Pancreas (tissue), 10 donors: ENCODE results near the gene CCL21. TPM values are rescaled to one million over a fixed set of nuclear protein-coding genes. Genes with fewer than 3 reads are reported as not detected.
A peak's percentile ranks its signal among the peaks of the same experiment; 100 is the strongest.

Experiments used
- ATAC-seq, 4 donors: fragments of 200-7000 bp; cut with Tn5 transposase; one replicate each; pipeline versions ENCODE4 v1.8.0 to v1.9.1; 2020; ENCODE audit warnings: mild to moderate bottlenecking in 4 of 4, moderate library complexity in 4 of 4
- DNase-seq, 6 donors: peaks; one replicate each; pipeline ENCODE4 v3.0.0-alpha.2; 2020
- FAIRE-seq: peaks from 2 replicates; lab custom pipeline; 2012; peaks lifted over from hg19 to GRCh38; lab: Jason Lieb, UNC
- H3K27ac ChIP-seq, 4 donors: fragments of 200-600 bp; sonication (generic); 1 replicate in 3 of 4; 2 replicates in 1 of 4; pipeline versions ENCODE4 v1.5.0 to v1.8.0; 2020
- H3K27me3 ChIP-seq, 4 donors: fragments of 200-600 bp; one replicate each; pipeline ENCODE4 v1.8.0; 2021
- H3K36me3 ChIP-seq, 3 donors: fragments of 200-600 bp; sonication (generic) in 1 of 3; one replicate each; pipeline versions ENCODE4 v1.5.0 to v1.8.0; 2020 to 2021
- H3K4me1 ChIP-seq, 3 donors: fragments of 200-600 bp; one replicate each; pipeline ENCODE4 v1.8.0; 2021
- H3K4me3 ChIP-seq, 4 donors: fragments of 200-600 bp; sonication (generic) in 2 of 4; one replicate each; pipeline versions ENCODE4 v1.5.0 to v1.8.0; 2020 to 2021
- H3K9me3 ChIP-seq, 4 donors: fragments of 200-600 bp; one replicate each; pipeline ENCODE4 v1.8.0; 2021
- WGBS, 2 donors: extraction: QIAGEN DNeasy Blood & Tissue Kit; methylation state at CpG; one replicate each; pipeline ENCODE4 v1.1.7; 2013; 5-methylcytosine and 5-hydroxymethylcytosine counted together
- intact Hi-C, 3 donors: fragments of 100-400 bp; cut with DNase I; formaldehyde crosslinking; loops; one replicate each; pipeline versions ENCODE4 v1.11.1 to v1.14.2; 2022
- polyA plus RNA-seq, 2 donors: library from polyadenylated mRNA; stranded (reverse); fragments of 200-250 nt; gene quantifications; one replicate each; pipeline ENCODE4 v1.2.3, GENCODE V29; 2013
- total RNA-seq, 6 donors: library from RNA; stranded (reverse); fragmentation: NEBNext Ultra II Directional in 4 of 6; extraction: Animal tissue kit (Norgen Biotek cat#: 25700) in 4 of 6; gene quantifications; one replicate each; pipeline versions ENCODE4 v1.2.1 to v1.2.4, GENCODE V29; 2021 to 2023
- TF ChIP-seq, protein P1 (sequence below), 4 donors: fragments of 200-600 bp; sonication (generic) in 3 of 4; IDR thresholded peaks; one replicate each; pipeline versions ENCODE4 v1.5.0 to v1.8.0; 2021; ENCODE audit warnings: antibody characterized with exemption in 4 of 4
- donor health status: healthy with polysubstance abuse.
- donor health status: DM: no; HTN: no; CAD: no; lungs with moderate emphysema.
- donor health status: DM: no; HTN: no; CAD: no.
- donor health status: control.
- donor health status: control.
- donor health status: Bipolar disorder and iron deficiency.
- donor health status: DM: yes; HTN: yes; CAD: no.
- donor health status: DM: no; HTN: no; CAD: no.
- donor health status: DM: no; HTN: no; CAD: no.
- donor health status: DM: yes; HTN: yes; CAD: no.

Gene CCL21
- total and polyA plus RNA-seq, 8 donors = 1.9 to 53.5 (median 11.3) TPM; not detected in 1

DNA sequence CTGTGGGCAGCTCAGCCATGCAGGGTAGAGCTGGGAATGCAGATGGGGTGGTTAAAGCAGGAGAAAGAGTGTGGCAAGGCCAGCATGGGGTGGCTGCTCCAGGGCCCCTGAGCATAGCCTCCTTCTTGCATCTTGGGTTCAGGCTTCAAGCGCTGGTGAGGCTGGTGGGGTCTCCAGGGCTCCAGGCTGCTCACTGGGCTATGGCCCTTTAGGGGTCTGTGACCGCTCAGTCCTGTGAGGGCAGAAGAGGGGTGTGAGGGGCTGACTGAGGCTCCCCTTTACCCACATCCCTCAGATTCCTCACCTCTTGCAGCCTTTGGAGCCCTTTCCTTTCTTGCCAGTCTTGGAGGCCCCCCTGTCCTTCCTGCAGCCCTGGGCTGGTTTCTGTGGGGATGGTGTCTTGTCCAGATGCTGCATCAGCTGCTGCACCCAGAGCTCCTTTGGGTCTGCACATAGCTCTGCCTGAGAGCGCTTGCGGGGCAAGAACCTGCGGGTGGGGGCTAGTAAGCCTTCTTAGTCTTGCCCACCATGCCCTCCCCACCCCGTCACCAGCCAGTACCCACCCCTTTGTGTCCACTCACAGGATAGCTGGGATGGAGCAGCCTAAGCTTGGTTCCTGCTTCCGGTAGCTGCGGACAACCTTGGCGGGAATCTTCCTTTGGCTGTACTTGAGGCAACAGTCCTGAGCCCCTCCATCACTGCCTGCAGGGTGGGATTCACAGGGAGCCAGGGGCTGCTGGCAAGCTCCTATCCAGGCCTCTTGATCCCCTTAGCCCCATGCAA is 549 bp downstream of the CCL21 start:
- DNase-seq (no peak), ATAC-seq (no peak), FAIRE-seq (no peak)
- 92% methylated on average over 9 of the region's 9 CpGs for WGBS, 2 donors
- Histone ChIP-seq H3K4me1 (no peaks in the 10 kb centered on the region), H3K27ac (no peak overlapping the region), H3K36me3 (no peaks in the 10 kb centered on the region), H3K9me3 (no peaks in the 10 kb centered on the region), H3K27me3 (no peaks in the 10 kb centered on the region), H3K4me3 (no peak overlapping the region)
- TF ChIP-seq, protein P1, sequence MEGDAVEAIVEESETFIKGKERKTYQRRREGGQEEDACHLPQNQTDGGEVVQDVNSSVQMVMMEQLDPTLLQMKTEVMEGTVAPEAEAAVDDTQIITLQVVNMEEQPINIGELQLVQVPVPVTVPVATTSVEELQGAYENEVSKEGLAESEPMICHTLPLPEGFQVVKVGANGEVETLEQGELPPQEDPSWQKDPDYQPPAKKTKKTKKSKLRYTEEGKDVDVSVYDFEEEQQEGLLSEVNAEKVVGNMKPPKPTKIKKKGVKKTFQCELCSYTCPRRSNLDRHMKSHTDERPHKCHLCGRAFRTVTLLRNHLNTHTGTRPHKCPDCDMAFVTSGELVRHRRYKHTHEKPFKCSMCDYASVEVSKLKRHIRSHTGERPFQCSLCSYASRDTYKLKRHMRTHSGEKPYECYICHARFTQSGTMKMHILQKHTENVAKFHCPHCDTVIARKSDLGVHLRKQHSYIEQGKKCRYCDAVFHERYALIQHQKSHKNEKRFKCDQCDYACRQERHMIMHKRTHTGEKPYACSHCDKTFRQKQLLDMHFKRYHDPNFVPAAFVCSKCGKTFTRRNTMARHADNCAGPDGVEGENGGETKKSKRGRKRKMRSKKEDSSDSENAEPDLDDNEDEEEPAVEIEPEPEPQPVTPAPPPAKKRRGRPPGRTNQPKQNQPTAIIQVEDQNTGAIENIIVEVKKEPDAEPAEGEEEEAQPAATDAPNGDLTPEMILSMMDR (IDR thresholded peaks at IDR 0.05) = no peak
- intact Hi-C loops = no loop called here

DNA sequence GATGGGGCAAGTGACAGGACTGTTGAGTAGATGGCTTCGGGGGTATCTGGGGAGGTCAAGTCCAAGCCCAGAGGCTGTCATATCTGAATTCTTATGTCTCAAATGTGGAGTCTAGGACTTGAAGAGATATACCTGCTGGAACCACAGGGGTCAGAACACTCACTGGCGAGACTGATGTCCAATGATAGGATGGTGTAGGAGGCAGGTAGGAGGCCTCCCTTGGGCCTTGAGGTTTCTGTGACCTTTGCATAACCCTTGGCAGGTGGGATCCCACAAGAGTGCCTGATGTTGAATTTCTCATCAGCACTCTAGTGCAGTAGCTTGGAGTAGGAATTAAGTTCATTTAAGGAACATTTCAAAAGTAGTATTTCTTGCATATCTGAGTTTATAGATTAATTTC is 2.8 kb downstream of the CCL21 start:
- TF ChIP-seq, protein P1 (IDR thresholded peaks at IDR 0.05) = no peak
- Histone ChIP-seq H3K9me3 (no peaks in the 10 kb centered on the region), H3K27ac (no peak overlapping the region), H3K4me1 (no peaks in the 10 kb centered on the region), H3K27me3 (no peaks in the 10 kb centered on the region), H3K4me3 (no peak overlapping the region), H3K36me3 (no peaks in the 10 kb centered on the region)
- intact Hi-C loops = no loop called here
- no peak for DNase-seq
- ATAC-seq = no peak
- 70 to 80% methylated on average over 2 of the region's 2 CpGs for WGBS, 2 donors
- FAIRE-seq = no peak

DNA sequence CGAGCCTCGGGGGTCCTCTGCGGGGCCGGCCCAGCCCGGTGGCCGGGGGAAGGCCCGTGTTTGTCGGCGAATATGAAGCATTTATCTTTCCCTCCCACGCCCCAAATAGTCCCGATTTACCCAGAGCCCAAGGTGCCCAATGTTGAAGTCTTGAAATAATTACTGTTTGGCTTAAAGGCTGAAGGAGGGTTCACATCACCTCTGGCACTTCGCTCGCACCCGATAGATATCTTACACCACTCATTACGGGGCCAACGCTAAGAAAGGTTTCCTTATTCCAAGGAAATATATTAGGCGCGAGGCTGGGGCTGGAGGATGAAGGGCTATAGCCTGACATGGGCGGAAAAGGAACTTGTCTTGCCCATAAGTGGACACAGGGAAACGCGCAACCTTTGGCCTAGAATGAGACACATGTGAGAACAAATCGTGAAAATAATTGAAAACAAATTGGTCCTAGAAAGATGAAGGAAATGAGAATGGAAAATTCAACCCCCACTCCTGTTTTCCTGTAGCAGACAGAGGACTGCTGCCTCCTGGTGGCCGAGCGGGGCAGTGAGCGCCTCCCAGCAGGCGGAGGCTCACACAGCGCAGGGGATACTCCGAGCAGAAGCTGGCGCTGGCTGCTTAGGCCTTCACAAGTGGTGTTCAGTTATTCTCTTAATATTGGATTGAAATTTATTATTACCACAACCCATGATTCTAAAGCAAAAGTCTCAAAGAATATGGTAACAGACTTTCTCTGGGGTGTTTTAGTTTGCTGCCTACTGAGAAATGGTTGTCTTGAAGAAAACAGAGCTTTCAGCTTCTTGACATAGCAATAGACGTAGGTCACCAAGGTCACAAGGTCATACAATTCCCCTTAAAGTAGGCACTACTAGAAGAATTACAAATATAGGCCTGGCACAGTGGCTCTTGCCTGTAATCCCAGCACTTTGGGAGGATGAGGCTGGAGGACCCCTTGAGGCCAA is 7.9 kb downstream of the CCL21 start:
- WGBS, 2 donors = 2% methylated on average over 29 to 30 of the region's 30 CpGs
- intact Hi-C loops = no loop called here
- Histone ChIP-seq H3K27ac (peak overlapping the region in 3 of 4 donors; percentile 22 to 28 (median 26)), H3K36me3 (no peaks in the 10 kb centered on the region), H3K4me1 (no peaks in the 10 kb centered on the region), H3K4me3 (peak overlapping the region; percentile 51 to 74 (median 64)), H3K9me3 (no peaks in the 10 kb centered on the region), H3K27me3 (no peaks in the 10 kb centered on the region)
- TF ChIP-seq, protein P1 (IDR thresholded peaks at IDR 0.05) = peak; percentile 97 to 99 (median 98)
- ATAC-seq (peak; percentile 93 to 97 (median 96)), DNase-seq (peak; percentile 77 to 96 (median 88)), FAIRE-seq (peak; percentile 5)

DNA sequence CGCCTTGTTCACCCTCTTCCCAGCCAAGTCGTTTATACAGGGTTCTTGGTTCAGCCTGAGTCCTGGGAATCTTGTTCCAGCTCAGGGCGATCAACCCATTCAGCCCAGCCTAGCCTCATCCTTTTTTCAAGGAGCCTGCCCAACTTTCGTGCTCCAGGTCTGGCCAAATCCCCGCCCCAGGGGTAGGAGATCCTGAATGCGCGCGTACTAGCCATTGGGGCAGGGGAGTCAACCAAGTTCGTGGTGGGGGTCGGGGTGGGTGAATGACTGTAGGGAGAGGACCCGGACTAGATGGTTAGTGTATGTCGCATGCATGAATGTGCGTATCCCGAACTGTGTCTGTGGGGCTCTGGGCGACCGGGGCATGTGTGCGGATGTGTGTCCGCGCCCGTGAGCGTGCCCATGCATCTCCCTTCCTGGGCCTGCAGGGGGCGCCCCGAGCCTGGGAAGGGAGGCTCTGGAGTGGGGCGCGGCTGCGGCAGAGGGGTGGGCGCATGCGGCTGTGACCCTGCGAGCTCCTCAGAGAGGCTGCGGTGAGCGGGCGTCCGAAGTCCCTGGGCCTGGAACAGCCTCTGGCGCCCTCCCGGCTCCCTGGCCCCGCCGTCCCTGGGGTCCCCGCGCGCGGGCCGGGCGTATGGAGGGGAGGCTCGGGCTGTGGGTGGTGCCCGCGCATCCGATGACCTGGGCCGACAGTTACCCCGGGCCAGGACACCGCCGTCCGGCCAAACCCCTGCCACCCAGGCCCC is 8.7 kb downstream of the CCL21 start:
- Histone ChIP-seq H3K4me1 (no peaks in the 10 kb centered on the region), H3K27ac (peak overlapping the region in 3 of 4 donors; percentile 22 to 28 (median 26)), H3K36me3 (no peaks in the 10 kb centered on the region), H3K4me3 (peak overlapping the region; percentile 51 to 74 (median 64)), H3K9me3 (no peaks in the 10 kb centered on the region), H3K27me3 (no peaks in the 10 kb centered on the region)
- WGBS, 2 donors = 8% methylated on average over 41 to 52 of the region's 52 CpGs
- peak; percentile 93 to 96 (median 94) for ATAC-seq
- TF ChIP-seq, protein P1 (IDR thresholded peaks at IDR 0.05) = peak; percentile 80 to 95 (median 88)
- FAIRE-seq = no peak
- intact Hi-C loops = no loop called here
- DNase-seq = peak; percentile 52 to 94 (median 76)
